RKO (cell line): ENCODE data around the gene NFATC1.

ENCODE experiments used
- DNase-seq: peaks from one replicate; pipeline ENCODE4 v3.0.0-alpha.2; 2016; ENCODE audit warnings: low spot score

NFATC1 gene

GRCh38 chr18:79395761-79396404, at the start of gene NFATC1:
Gene NFATC1, plus strand, starts transcription at chr18:79395930. Its CDS starts 295 bp downstream, at chr18:79396225.
- DNase-seq, result peak; percentile 82

- no peak for DNase-seq
Measured at GRCh38 chr18:79345981-79346380, 49.7 kb upstream of the NFATC1 start.

- no peak for DNase-seq
Measured at GRCh38 chr18:79348066-79348465, 47.7 kb upstream of the NFATC1 start.

GRCh38 chr18:79352432-79352831, 43.3 kb upstream of the NFATC1 start:
- DNase-seq, result no peak

GRCh38 chr18:79353267-79353666, 42.5 kb upstream of the NFATC1 start:
- peak; percentile 8 for DNase-seq

- no peak for DNase-seq
Measured at GRCh38 chr18:79354350-79354749, 41.4 kb upstream of the NFATC1 start.

GRCh38 chr18:79355433-79356335, 40.0 kb upstream of the NFATC1 start:
- DNase-seq, result no peak

- no peak for DNase-seq
Measured at GRCh38 chr18:79356435-79356834, 39.3 kb upstream of the NFATC1 start.

- no peak for DNase-seq
Measured at GRCh38 chr18:79360933-79361332, 34.8 kb upstream of the NFATC1 start.

GRCh38 chr18:79361766-79362522, 33.8 kb upstream of the NFATC1 start:
- peak; percentile 79 for DNase-seq

- no peak for DNase-seq
Measured at GRCh38 chr18:79365701-79366100, 30.0 kb upstream of the NFATC1 start.

GRCh38 chr18:79366177-79367094, 29.3 kb upstream of the NFATC1 start:
- no peak for DNase-seq

- no peak for DNase-seq
Measured at GRCh38 chr18:79367480-79367879, 28.2 kb upstream of the NFATC1 start.

GRCh38 chr18:79367989-79368388, 27.7 kb upstream of the NFATC1 start:
- DNase-seq, result no peak

- no peak for DNase-seq
Measured at GRCh38 chr18:79368681-79369080, 27.0 kb upstream of the NFATC1 start.

- no peak for DNase-seq
Measured at GRCh38 chr18:79371561-79372121, 24.1 kb upstream of the NFATC1 start.

- no peak for DNase-seq
Measured at GRCh38 chr18:79372461-79372860, 23.3 kb upstream of the NFATC1 start.

- no peak for DNase-seq
Measured at GRCh38 chr18:79372991-79373390, 22.7 kb upstream of the NFATC1 start.

GRCh38 chr18:79373736-79374135, 22.0 kb upstream of the NFATC1 start:
- DNase-seq, result no peak

- no peak for DNase-seq
Measured at GRCh38 chr18:79374408-79375171, 21.1 kb upstream of the NFATC1 start.
